ENCODE data around the gene TRHDE. TPM values are rescaled to one million over a fixed set of nuclear protein-coding genes. Genes with fewer than 3 reads are reported as not detected.

The TRHDE gene
- total RNA-seq, 4 donors from 2014 or later = 0.77 to 31.2 (median 12.9) TPM

- DNase-seq = no peak
- TF ChIP-seq POLR2A (IDR thresholded peaks at IDR 0.05) = no peak
- no peak for TF ChIP-seq CTCF (IDR thresholded peaks at IDR 0.05)
- no peaks in the 10 kb centered on the region for H3K4me1 ChIP-seq
- H3K9me3 ChIP-seq = no peaks in the 10 kb centered on the region
- no peak overlapping the region for H3K27ac ChIP-seq
- intact Hi-C loops (cut with DNase I; ENCODE audit: low total_unique reads) = no loop called here
- H3K36me3 ChIP-seq = no peaks in the 10 kb centered on the region
- H3K4me3 ChIP-seq = no peak overlapping the region
- no peaks in the 10 kb centered on the region for H3K27me3 ChIP-seq
Measured at GRCh38 chr12:72522411-72522810, 250.2 kb downstream of the TRHDE start.

GRCh38 chr12:72523754-72524153, 251.6 kb downstream of the TRHDE start:
- Histone ChIP-seq H3K27ac (no peak overlapping the region), H3K4me1 (no peaks in the 10 kb centered on the region), H3K27me3 (no peaks in the 10 kb centered on the region), H3K9me3 (no peaks in the 10 kb centered on the region), H3K4me3 (no peak overlapping the region), H3K36me3 (no peaks in the 10 kb centered on the region)
- intact Hi-C loops (cut with DNase I; ENCODE audit: low total_unique reads) = no loop called here
- no peak for DNase-seq
- TF ChIP-seq CTCF (IDR thresholded peaks at IDR 0.05) (no peak), POLR2A (IDR thresholded peaks at IDR 0.05) (no peak)

GRCh38 chr12:72535212-72535990, 263.2 kb downstream of the TRHDE start:
- Histone ChIP-seq H3K27ac (no peak overlapping the region), H3K36me3 (no peaks in the 10 kb centered on the region), H3K4me1 (no peaks in the 10 kb centered on the region), H3K4me3 (no peak overlapping the region), H3K9me3 (no peaks in the 10 kb centered on the region), H3K27me3 (no peaks in the 10 kb centered on the region)
- TF ChIP-seq CTCF (IDR thresholded peaks at IDR 0.05) = no peak
- no peak for TF ChIP-seq POLR2A (IDR thresholded peaks at IDR 0.05)
- intact Hi-C loops (cut with DNase I; ENCODE audit: low total_unique reads) = no loop called here
- no peak for DNase-seq

GRCh38 chr12:72540811-72541210, 268.6 kb downstream of the TRHDE start:
- no peak for TF ChIP-seq POLR2A (IDR thresholded peaks at IDR 0.05)
- TF ChIP-seq CTCF (IDR thresholded peaks at IDR 0.05) = no peak
- H3K9me3 ChIP-seq = no peaks in the 10 kb centered on the region
- H3K36me3 ChIP-seq = no peaks in the 10 kb centered on the region
- H3K27ac ChIP-seq = no peak overlapping the region
- DNase-seq = no peak
- intact Hi-C loops (cut with DNase I; ENCODE audit: low total_unique reads) = no loop called here
- no peaks in the 10 kb centered on the region for H3K4me1 ChIP-seq
- H3K4me3 ChIP-seq = no peak overlapping the region
- no peaks in the 10 kb centered on the region for H3K27me3 ChIP-seq

GRCh38 chr12:72543777-72544467, 271.8 kb downstream of the TRHDE start:
- no peaks in the 10 kb centered on the region for H3K27me3 ChIP-seq
- no peak overlapping the region for H3K27ac ChIP-seq
- TF ChIP-seq CTCF (IDR thresholded peaks at IDR 0.05) (no peak), POLR2A (IDR thresholded peaks at IDR 0.05) (no peak)
- H3K4me3 ChIP-seq = no peak overlapping the region
- no peaks in the 10 kb centered on the region for H3K36me3 ChIP-seq
- H3K4me1 ChIP-seq = no peaks in the 10 kb centered on the region
- intact Hi-C loops (cut with DNase I; ENCODE audit: low total_unique reads) = no loop called here
- no peaks in the 10 kb centered on the region for H3K9me3 ChIP-seq
- no peak for DNase-seq
